Mesenteric fat pad (tissue), 1 donor: ENCODE data around the gene SIDT2. TPM values are rescaled to one million over a fixed set of nuclear protein-coding genes. Genes with fewer than 3 reads are reported as not detected.
"Not testable (repeated sequence)": the region's sequence is repeated elsewhere in the genome, so short reads cannot be mapped to it uniquely, and the experiment has no call there.

Experiments used
- DNase-seq: peaks from one replicate; pipeline ENCODE4 v3.0.0-alpha.2; 2020; ENCODE audit warnings: low spot score
- total RNA-seq: library from RNA; stranded (reverse); fragmentation: NEBNext Ultra II Directional; extraction: Animal tissue kit (Norgen Biotek cat#: 25700); gene quantifications from one replicate; pipeline ENCODE4 v1.2.1, GENCODE V29; 2021
- donor health status: DM: yes; HTN: yes; CAD: no.

The SIDT2 gene
- total RNA-seq, 1 donor from 2014 or later, result 226 TPM

- DNase-seq, result no peak
These were observed 24.0 kb downstream of the SIDT2 start for GRCh38 chr11:117202386-117203068.

GRCh38 chr11:117203069-117203407 is 24.5 kb downstream of the SIDT2 start:
- DNase-seq, result no peak

- no peak for DNase-seq
These were observed 25.9 kb downstream of the SIDT2 start for GRCh38 chr11:117204283-117205080.

GRCh38 chr11:117205211-117205818 is 26.8 kb downstream of the SIDT2 start:
- no peak for DNase-seq

GRCh38 chr11:117206111-117206510 is 27.6 kb downstream of the SIDT2 start:
- not testable (repeated sequence) for DNase-seq

- not testable (repeated sequence) for DNase-seq
These were observed 28.3 kb downstream of the SIDT2 start for GRCh38 chr11:117206859-117207258.

- DNase-seq, result not testable (repeated sequence)
These were observed 28.9 kb downstream of the SIDT2 start for GRCh38 chr11:117207481-117207880.

GRCh38 chr11:117208710-117209109 is 30.2 kb downstream of the SIDT2 start:
- not testable (repeated sequence) for DNase-seq

GRCh38 chr11:117209351-117210125 is 31.0 kb downstream of the SIDT2 start:
- not testable (repeated sequence) for DNase-seq

GRCh38 chr11:117210620-117211019 is 32.1 kb downstream of the SIDT2 start:
- no peak for DNase-seq

- DNase-seq, result no peak
These were observed 34.3 kb downstream of the SIDT2 start for GRCh38 chr11:117212697-117213355.

- no peak for DNase-seq
These were observed 36.0 kb downstream of the SIDT2 start for GRCh38 chr11:117214404-117215110.

GRCh38 chr11:117217141-117218084 is 38.9 kb downstream of the SIDT2 start:
- DNase-seq, result no peak

- no peak for DNase-seq
These were observed 39.8 kb downstream of the SIDT2 start for GRCh38 chr11:117218133-117218915.

GRCh38 chr11:117219001-117219400 is 40.5 kb downstream of the SIDT2 start:
- DNase-seq, result no peak

GRCh38 chr11:117219455-117219854 is 40.9 kb downstream of the SIDT2 start:
- no peak for DNase-seq

GRCh38 chr11:117219995-117220394 is 41.5 kb downstream of the SIDT2 start:
- no peak for DNase-seq

- DNase-seq, result no peak
These were observed 42.0 kb downstream of the SIDT2 start for GRCh38 chr11:117220568-117220967.
